H9 (cell line): ENCODE measurements around the gene CIB4. TPM values are rescaled to one million over a fixed set of nuclear protein-coding genes. Genes with fewer than 3 reads are reported as not detected.

Experiments
- DNase-seq: peaks from one replicate; pipeline ENCODE4 v3.0.0-alpha.2; 2017
- H2AFZ ChIP-seq: one replicate; pipeline ENCODE4 v1.6.1; 2013; ENCODE audit warnings: mild to moderate bottlenecking, low read length, control low read depth, moderate library complexity
- H2AK5ac ChIP-seq: 2 replicates; pipeline ENCODE4 v1.6.1; 2013; ENCODE audit warnings: low read length, control low read depth, mixed read lengths; ENCODE audit not compliant: insufficient read length
- H2BK120ac ChIP-seq: one replicate; pipeline ENCODE4 v1.6.1; 2013; ENCODE audit warnings: low read depth, mild to moderate bottlenecking, low read length, control low read depth, inconsistent platforms; ENCODE audit not compliant: poor library complexity, severe bottlenecking
- H2BK12ac ChIP-seq: 2 replicates; pipeline ENCODE4 v1.6.1; 2013; ENCODE audit warnings: low read length, control low read depth, mixed read lengths, low read depth; ENCODE audit not compliant: insufficient read length
- H2BK15ac ChIP-seq: 2 replicates; pipeline ENCODE4 v1.6.1; 2013; ENCODE audit warnings: low read depth, low read length, control low read depth
- H2BK20ac ChIP-seq: one replicate; pipeline ENCODE4 v1.6.1; 2013; ENCODE audit warnings: low read depth, mild to moderate bottlenecking, low read length, control low read depth, inconsistent platforms; ENCODE audit not compliant: poor library complexity, severe bottlenecking
- H2BK5ac ChIP-seq: 2 replicates; pipeline ENCODE4 v1.6.1; 2013; ENCODE audit warnings: low read length, control low read depth, mixed read lengths; ENCODE audit not compliant: insufficient read length
- H3K14ac ChIP-seq: 2 replicates; pipeline ENCODE4 v1.6.1; 2013; ENCODE audit warnings: low read length, control low read depth; ENCODE audit not compliant: insufficient read depth
- H3K18ac ChIP-seq: 2 replicates; pipeline ENCODE4 v1.6.1; 2013; ENCODE audit warnings: low read depth, mild to moderate bottlenecking, mixed read lengths, low read length, control low read depth; ENCODE audit not compliant: insufficient read length
- H3K23ac ChIP-seq: 2 replicates; pipeline ENCODE4 v1.6.1; 2013; ENCODE audit warnings: low read length, control low read depth, mixed read lengths, low read depth; ENCODE audit not compliant: insufficient read length
- H3K23me2 ChIP-seq: 2 replicates; pipeline ENCODE4 v1.6.1; 2013; ENCODE audit warnings: low read depth, mild to moderate bottlenecking, mixed read lengths, low read length, control low read depth; ENCODE audit not compliant: insufficient read length, poor library complexity, severe bottlenecking
- H3K27ac ChIP-seq: 2 replicates; pipeline ENCODE4 v1.5.1; 2013; ENCODE audit warnings: low read length, control low read depth, mixed read lengths, low read depth; ENCODE audit not compliant: insufficient read length
- H3K27me3 ChIP-seq: 2 replicates; pipeline ENCODE4 v1.6.1; 2013; ENCODE audit warnings: low read length, control low read depth, inconsistent platforms; ENCODE audit not compliant: insufficient read depth
- H3K4ac ChIP-seq: 2 replicates; pipeline ENCODE4 v1.6.1; 2013; ENCODE audit warnings: low read depth, mild to moderate bottlenecking, control low read depth, inconsistent platforms, low read length, moderate library complexity
- H3K4me1 ChIP-seq: 2 replicates; pipeline ENCODE4 v1.6.1; 2013; ENCODE audit warnings: low read length, control low read depth, inconsistent platforms; ENCODE audit not compliant: insufficient read depth
- H3K4me2 ChIP-seq: 2 replicates; pipeline ENCODE4 v1.6.1; 2013; ENCODE audit warnings: low read length, control low read depth, mixed read lengths; ENCODE audit not compliant: insufficient read length, insufficient read depth
- H3K56ac ChIP-seq: 2 replicates; pipeline ENCODE4 v1.6.1; 2013; ENCODE audit warnings: low read depth, mild to moderate bottlenecking, mixed read lengths, low read length, control low read depth; ENCODE audit not compliant: insufficient read length
- H3K79me1 ChIP-seq: 2 replicates; pipeline ENCODE4 v1.6.1; 2013; ENCODE audit warnings: low read depth, mild to moderate bottlenecking, moderate library complexity, low read length, control low read depth, inconsistent platforms; ENCODE audit not compliant: insufficient read depth, poor library complexity, severe bottlenecking
- H3K79me2 ChIP-seq: 2 replicates; pipeline ENCODE4 v1.6.1; 2013; ENCODE audit warnings: low read length, control low read depth, inconsistent platforms; ENCODE audit not compliant: insufficient read depth
- H3K9ac ChIP-seq: 2 replicates; pipeline ENCODE4 v1.6.1; 2013; ENCODE audit warnings: low read length, control low read depth, mixed read lengths; ENCODE audit not compliant: insufficient read length; ENCODE audit errors: extremely low read depth
- H3K9me3 ChIP-seq: one replicate; pipeline ENCODE4 v1.6.1; 2013; ENCODE audit warnings: low read depth, low read length, inconsistent platforms; ENCODE audit not compliant: control insufficient read depth
- H3T11ph ChIP-seq: one replicate; pipeline ENCODE4 v1.6.1; 2013; ENCODE audit warnings: mild to moderate bottlenecking, low read length, control low read depth, inconsistent platforms
- H4K20me1 ChIP-seq: one replicate; pipeline ENCODE4 v1.6.1; 2013; ENCODE audit not compliant: control insufficient read depth, insufficient read length, insufficient read depth
- H4K5ac ChIP-seq: 2 replicates; pipeline ENCODE4 v1.6.1; 2013; ENCODE audit warnings: low read depth, mild to moderate bottlenecking, mixed read lengths, low read length, control low read depth; ENCODE audit not compliant: insufficient read length
- H4K8ac ChIP-seq: replicated peaks from 2 replicates; pipeline ENCODE4 v1.6.1; 2013; ENCODE audit warnings: low read length, control low read depth, mixed read lengths, low read depth; ENCODE audit not compliant: insufficient read length
- H4K91ac ChIP-seq: 2 replicates; pipeline ENCODE4 v1.6.1; 2013; ENCODE audit warnings: low read depth, mild to moderate bottlenecking, moderate library complexity, mixed read lengths, low read length, control low read depth; ENCODE audit not compliant: insufficient read length
- H3K27ac Mint-ChIP-seq, 3 experiments: 2 replicates in 2 of 3; 3 replicates in 1 of 3; pipeline ENCODE4 v1.8.0; 2020 to 2021; ENCODE audit warnings: mixed read lengths in 3 of 3, mild to moderate bottlenecking in 1 of 3, moderate library complexity in 1 of 3
- H3K27me3 Mint-ChIP-seq: 2 replicates; pipeline ENCODE4 v1.8.0; 2021; ENCODE audit warnings: low read depth, mild to moderate bottlenecking, moderate library complexity, mixed read lengths
- H3K36me3 Mint-ChIP-seq, 3 experiments: 2 replicates in 2 of 3; 3 replicates in 1 of 3; pipeline ENCODE4 v1.8.0; 2020 to 2021; ENCODE audit warnings: low read depth in 3 of 3, mixed read lengths in 3 of 3; ENCODE audit not compliant: insufficient read depth in 1 of 3
- H3K4me1 Mint-ChIP-seq, 2 experiments: 2 replicates each; pipeline ENCODE4 v1.8.0; 2020; ENCODE audit warnings: mixed read lengths in 2 of 2
- H3K4me3 Mint-ChIP-seq, 2 experiments: 2 replicates in 1 of 2; 3 replicates in 1 of 2; pipeline ENCODE4 v1.8.0; 2020 to 2021; ENCODE audit warnings: mild to moderate bottlenecking in 2 of 2, mixed read lengths in 2 of 2, moderate library complexity in 1 of 2
- H3K9me3 Mint-ChIP-seq, 2 experiments: 2 replicates in 1 of 2; 3 replicates in 1 of 2; pipeline ENCODE4 v1.8.0; 2020; ENCODE audit warnings: mild to moderate bottlenecking in 2 of 2, mixed read lengths in 2 of 2, moderate library complexity in 1 of 2
- WGBS: extraction: QIAGEN DNeasy Blood & Tissue Kit; methylation state at CpG from one replicate; pipeline ENCODE4 v1.1.7; 2013; ENCODE audit warnings: missing lambda C conversion rate, low lambda C conversion rate, mixed read lengths; ENCODE audit not compliant: insufficient read length; ENCODE audit errors: extremely low coverage; 5-methylcytosine and 5-hydroxymethylcytosine counted together
- total RNA-seq: library from RNA; stranded (reverse); gene quantifications from 2 replicates; pipeline ENCODE4 v1.2.1, GENCODE V29; 2021
- TF ChIP-seq, protein P1 (sequence below): fragments of 200-600 bp; sonication (generic); conservative IDR thresholded peaks from 3 replicates; pipeline ENCODE4 v1.8.0; 2021; ENCODE audit warnings: antibody characterized with exemption, mild to moderate bottlenecking

Gene CIB4
- total RNA-seq, 1 experiment from 2014 or later: not detected

DNA sequence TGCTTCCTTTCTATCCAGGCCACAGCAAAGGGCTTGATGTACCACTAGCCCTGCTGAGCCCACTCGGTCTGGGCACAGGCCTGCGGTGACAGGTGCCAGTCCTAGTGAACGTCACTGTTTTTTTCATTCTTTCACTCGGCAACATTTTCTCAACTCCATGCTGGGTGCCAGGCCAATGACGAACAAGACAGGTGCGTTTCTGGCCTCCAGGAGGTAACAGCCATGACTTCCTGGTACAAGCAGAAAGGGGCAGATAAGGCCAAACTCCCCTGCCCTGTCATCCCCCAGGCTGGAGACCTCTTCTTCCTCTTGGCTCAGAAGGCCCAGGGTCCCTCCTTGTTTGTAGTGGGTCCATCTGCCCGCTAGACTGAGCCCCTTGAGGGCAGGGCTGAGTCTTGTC, 107.5 kb downstream of the CIB4 start:
- H2BK120ac ChIP-seq: no peak overlapping the region
- H2BK20ac ChIP-seq: no peak overlapping the region
- TF ChIP-seq, protein P1, sequence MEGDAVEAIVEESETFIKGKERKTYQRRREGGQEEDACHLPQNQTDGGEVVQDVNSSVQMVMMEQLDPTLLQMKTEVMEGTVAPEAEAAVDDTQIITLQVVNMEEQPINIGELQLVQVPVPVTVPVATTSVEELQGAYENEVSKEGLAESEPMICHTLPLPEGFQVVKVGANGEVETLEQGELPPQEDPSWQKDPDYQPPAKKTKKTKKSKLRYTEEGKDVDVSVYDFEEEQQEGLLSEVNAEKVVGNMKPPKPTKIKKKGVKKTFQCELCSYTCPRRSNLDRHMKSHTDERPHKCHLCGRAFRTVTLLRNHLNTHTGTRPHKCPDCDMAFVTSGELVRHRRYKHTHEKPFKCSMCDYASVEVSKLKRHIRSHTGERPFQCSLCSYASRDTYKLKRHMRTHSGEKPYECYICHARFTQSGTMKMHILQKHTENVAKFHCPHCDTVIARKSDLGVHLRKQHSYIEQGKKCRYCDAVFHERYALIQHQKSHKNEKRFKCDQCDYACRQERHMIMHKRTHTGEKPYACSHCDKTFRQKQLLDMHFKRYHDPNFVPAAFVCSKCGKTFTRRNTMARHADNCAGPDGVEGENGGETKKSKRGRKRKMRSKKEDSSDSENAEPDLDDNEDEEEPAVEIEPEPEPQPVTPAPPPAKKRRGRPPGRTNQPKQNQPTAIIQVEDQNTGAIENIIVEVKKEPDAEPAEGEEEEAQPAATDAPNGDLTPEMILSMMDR: no peak
- no peak overlapping the region for H3K4ac ChIP-seq
- no peak overlapping the region for H3K4me2 ChIP-seq
- no peaks in the 10 kb centered on the region for H3K9me3 ChIP-seq
- H4K5ac ChIP-seq: no peak overlapping the region
- H3K79me1 ChIP-seq: no peaks in the 10 kb centered on the region
- Mint-ChIP-seq H3K9me3 (no peaks in the 10 kb centered on the region), H3K4me3 (no peak overlapping the region), H3K4me1 (peaks cover 13 to 33% of the 10 kb centered on the region in 2 experiments), H3K27ac (no peak overlapping the region), H3K27me3 (peaks cover 10% of the 10 kb centered on the region), H3K36me3 (no peaks in the 10 kb centered on the region)
- no peak for DNase-seq
- H3K23ac ChIP-seq: no peak overlapping the region
- WGBS: no CpG with 5 or more reads among the region's 7 CpGs
- H3K79me2 ChIP-seq: no peaks in the 10 kb centered on the region
- no peak overlapping the region for H3K56ac ChIP-seq
- no peaks in the 10 kb centered on the region for H4K20me1 ChIP-seq
- no peak overlapping the region for H3K18ac ChIP-seq
- H2AFZ ChIP-seq: no peak overlapping the region
- H2BK5ac ChIP-seq: no peak overlapping the region
- no peak overlapping the region for H4K91ac ChIP-seq
- H3K4me1 ChIP-seq: no peaks in the 10 kb centered on the region
- no peaks in the 10 kb centered on the region for H3K27me3 ChIP-seq
- H2AK5ac ChIP-seq: no peak overlapping the region
- H4K8ac ChIP-seq: no peak overlapping the region
- no peak overlapping the region for H3K9ac ChIP-seq
- H3K14ac ChIP-seq: no peak overlapping the region
- H2BK15ac ChIP-seq: no peak overlapping the region
- H3T11ph ChIP-seq: no peak overlapping the region
- no peaks in the 10 kb centered on the region for H3K23me2 ChIP-seq
- H3K27ac ChIP-seq: no peak overlapping the region
- no peak overlapping the region for H2BK12ac ChIP-seq
